AG04450 (cell line): ENCODE measurements around the gene DHCR7. TPM values are rescaled to one million over a fixed set of nuclear protein-coding genes. Genes with fewer than 3 reads are reported as not detected.

Experiments
- CTCF ChIA-PET: fragments of 300-600, 350-600 bp; formaldehyde crosslinking; extraction: SDS; loops from one replicate; lab custom pipeline; 2022; ENCODE audit warnings: antibody characterized with exemption, inconsistent platforms; lab: Charles Lee
- POLR2A ChIA-PET: fragments of 350-600 bp; formaldehyde crosslinking; extraction: SDS; loops from one replicate; lab custom pipeline; 2021; ENCODE audit warnings: antibody characterized with exemption, inconsistent platforms; lab: Yijun Ruan, JAX
- DNase-seq: peaks from one replicate; pipeline ENCODE4 v3.0.0-alpha.2; 2011; ENCODE audit warnings: low read depth, low spot score
- H3K27ac ChIP-seq: one replicate; pipeline ENCODE4 v1.5.1; 2012; ENCODE audit warnings: low read depth, low read length, control low read depth
- H3K27me3 ChIP-seq: one replicate; pipeline ENCODE4 v1.6.0; 2012; ENCODE audit warnings: low read length; ENCODE audit not compliant: control insufficient read depth, insufficient read depth
- H3K4me3 ChIP-seq: 2 replicates; pipeline ENCODE4 v1.5.1; 2011; ENCODE audit warnings: mild to moderate bottlenecking, low read depth, low read length, control low read depth
- H3K9me3 ChIP-seq: 2 replicates; pipeline ENCODE4 v1.5.1; 2012; ENCODE audit warnings: low read length; ENCODE audit not compliant: control insufficient read depth, insufficient read depth
- polyA plus RNA-seq: library from polyadenylated mRNA; depleted of rRNA; stranded (reverse); fragments of >200 nt; gene quantifications from 2 replicates; pipeline ENCODE4 v1.2.3, GENCODE V29; 2011
- TF ChIP-seq, protein P1 (sequence below): IDR thresholded peaks from 2 replicates; pipeline ENCODE4 v1.5.1; 2011; ENCODE audit warnings: low read depth, low read length, control low read depth, inconsistent platforms

The DHCR7 gene
- polyA plus RNA-seq, 1 experiment, result 40.2 TPM

- POLR2A ChIA-PET, result no interaction called here
- no peak for DNase-seq
- CTCF ChIA-PET, result no interaction called here
These were observed 10.2 kb upstream of the DHCR7 start for GRCh38 chr11:71458146-71459070.

DNA sequence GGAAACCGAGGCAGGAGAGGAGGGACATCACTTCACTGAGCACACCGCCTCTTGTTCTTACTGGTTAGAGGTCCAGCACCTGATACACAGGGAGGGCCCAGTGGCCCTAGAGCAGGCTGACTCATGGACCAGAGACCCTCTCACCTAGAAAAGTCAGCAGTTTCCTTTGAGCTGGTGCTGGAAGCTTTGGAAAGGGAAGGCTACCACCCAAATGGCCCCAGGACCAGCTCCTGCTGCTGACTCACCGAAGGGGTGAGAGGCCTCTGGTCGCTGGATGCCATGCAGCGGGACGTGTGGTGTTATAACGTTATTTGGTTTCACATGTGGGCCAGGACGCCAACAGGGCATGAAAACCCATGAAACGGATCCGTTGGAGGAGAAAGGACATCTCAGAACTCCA is 8.6 kb upstream of the DHCR7 start:
- peaks cover 4% of the 10 kb centered on the region; the same call in 1 of the 2 replicates for H3K9me3 ChIP-seq
- no peak overlapping the region for H3K27ac ChIP-seq
- ChIA-PET CTCF (no interaction called here), POLR2A (no interaction called here)
- H3K27me3 ChIP-seq, result no peaks in the 10 kb centered on the region
- no peak for DNase-seq
- no peak overlapping the region for H3K4me3 ChIP-seq
- TF ChIP-seq, protein P1, sequence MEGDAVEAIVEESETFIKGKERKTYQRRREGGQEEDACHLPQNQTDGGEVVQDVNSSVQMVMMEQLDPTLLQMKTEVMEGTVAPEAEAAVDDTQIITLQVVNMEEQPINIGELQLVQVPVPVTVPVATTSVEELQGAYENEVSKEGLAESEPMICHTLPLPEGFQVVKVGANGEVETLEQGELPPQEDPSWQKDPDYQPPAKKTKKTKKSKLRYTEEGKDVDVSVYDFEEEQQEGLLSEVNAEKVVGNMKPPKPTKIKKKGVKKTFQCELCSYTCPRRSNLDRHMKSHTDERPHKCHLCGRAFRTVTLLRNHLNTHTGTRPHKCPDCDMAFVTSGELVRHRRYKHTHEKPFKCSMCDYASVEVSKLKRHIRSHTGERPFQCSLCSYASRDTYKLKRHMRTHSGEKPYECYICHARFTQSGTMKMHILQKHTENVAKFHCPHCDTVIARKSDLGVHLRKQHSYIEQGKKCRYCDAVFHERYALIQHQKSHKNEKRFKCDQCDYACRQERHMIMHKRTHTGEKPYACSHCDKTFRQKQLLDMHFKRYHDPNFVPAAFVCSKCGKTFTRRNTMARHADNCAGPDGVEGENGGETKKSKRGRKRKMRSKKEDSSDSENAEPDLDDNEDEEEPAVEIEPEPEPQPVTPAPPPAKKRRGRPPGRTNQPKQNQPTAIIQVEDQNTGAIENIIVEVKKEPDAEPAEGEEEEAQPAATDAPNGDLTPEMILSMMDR, result no peak

More at GRCh38 chr11:71458146-71459070, 10.2 kb upstream of the DHCR7 start:
- H3K27ac ChIP-seq, result no peak overlapping the region
- no peak overlapping the region for H3K4me3 ChIP-seq
- no peaks in the 10 kb centered on the region for H3K9me3 ChIP-seq
- TF ChIP-seq, protein P1, result no peak
- no peaks in the 10 kb centered on the region for H3K27me3 ChIP-seq

- Histone ChIP-seq H3K27me3 (no peaks in the 10 kb centered on the region), H3K9me3 (peaks cover 4% of the 10 kb centered on the region; the same call in 1 of the 2 replicates), H3K27ac (no peak overlapping the region), H3K4me3 (no peak overlapping the region)
- POLR2A ChIA-PET, result no interaction called here
- TF ChIP-seq, protein P1, result no peak
- CTCF ChIA-PET, result no interaction called here
- DNase-seq, result no peak
These were observed 8.1 kb upstream of the DHCR7 start for GRCh38 chr11:71456294-71456693.

GRCh38 chr11:71454470-71455113 is 6.4 kb upstream of the DHCR7 start:
- no peak for DNase-seq
- Histone ChIP-seq H3K4me3 (0 out of 2 replicates have a peak overlapping the region, but pooled peaks have one; percentile 95), H3K27me3 (no peaks in the 10 kb centered on the region), H3K27ac (no peak overlapping the region), H3K9me3 (peaks cover 4% of the 10 kb centered on the region; the same call in 1 of the 2 replicates)
- TF ChIP-seq, protein P1, result no peak
- CTCF ChIA-PET, result no interaction called here
- POLR2A ChIA-PET, result no interaction called here

DNA sequence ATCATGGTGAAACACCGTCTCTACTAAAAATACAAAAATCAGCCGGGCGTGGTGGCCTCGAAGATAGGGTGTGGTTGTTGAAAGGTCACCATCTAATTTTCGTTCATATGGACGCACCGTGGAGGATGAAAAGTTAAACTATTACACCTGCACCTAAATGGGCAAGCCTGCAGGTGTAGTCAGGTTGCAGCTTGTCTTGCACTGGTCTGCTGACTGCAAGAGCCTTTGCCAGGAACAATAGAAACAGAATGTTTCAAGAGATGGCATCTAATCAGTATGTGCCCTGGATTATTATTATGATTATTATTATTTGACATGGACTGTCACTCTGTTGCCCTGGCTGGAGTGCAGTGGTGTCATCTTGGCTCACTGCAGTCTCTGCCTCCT is 5.7 kb upstream of the DHCR7 start:
- TF ChIP-seq, protein P1, result no peak
- DNase-seq, result no peak
- Histone ChIP-seq H3K9me3 (peaks cover 4% of the 10 kb centered on the region; the same call in 1 of the 2 replicates), H3K27me3 (no peaks in the 10 kb centered on the region), H3K4me3 (peak overlapping the region; percentile 95), H3K27ac (no peak overlapping the region)
- CTCF ChIA-PET, result no interaction called here
- POLR2A ChIA-PET, result no interaction called here
